H1 (cell line): ENCODE results near the gene KRTAP20-1. TPM values are rescaled to one million over a fixed set of nuclear protein-coding genes. Genes with fewer than 3 reads are reported as not detected.

Experiments
- EZH2 ChIP-seq: fragments of 200-600 bp; sonication (generic); IDR thresholded peaks from 2 replicates; pipeline ENCODE4 v1.7.1; 2012; ENCODE audit warnings: low read depth, mild to moderate bottlenecking, moderate library complexity, low read length, inconsistent platforms; ENCODE audit not compliant: severe bottlenecking
- FOSL1 ChIP-seq: IDR thresholded peaks from 2 replicates; pipeline ENCODE4 v1.6.1; 2011; ENCODE audit warnings: mild to moderate bottlenecking, low read depth, low read length, moderate library complexity; ENCODE audit not compliant: insufficient read depth
- GABPA ChIP-seq: IDR thresholded peaks from 2 replicates; pipeline ENCODE4 v1.6.1; 2011; ENCODE audit warnings: mild to moderate bottlenecking, low read length, moderate library complexity, borderline replicate concordance; ENCODE audit not compliant: insufficient read depth
- SP4 ChIP-seq: IDR thresholded peaks from 2 replicates; pipeline ENCODE4 v1.6.1; 2012; ENCODE audit warnings: low read length, inconsistent platforms
- polyA plus RNA-seq, 7 experiments: library from polyadenylated mRNA; depleted of rRNA in 3 of 7; stranded (reverse) in 5 of 7; unstranded in 2 of 7; fragments of >200 nt in 5 of 7; fragments of 200-250 nt in 2 of 7; gene quantifications; 1 replicate in 5 of 7; 2 replicates in 1 of 7; 4 replicates in 1 of 7; pipeline versions ENCODE4 v1.2.1 to v1.2.3, GENCODE V29; 2011 to 2013; ENCODE audit warnings: missing spikeins in 2 of 7, mixed read lengths in 2 of 7
- total RNA-seq: library from RNA; stranded (reverse); fragmentation: NEBNext Ultra II Directional; extraction: Animal tissue kit (Norgen Biotek cat#: 25700); gene quantifications from 2 replicates; pipeline ENCODE4 v1.2.1, GENCODE V29; 2021
- TF ChIP-seq, protein P1 (sequence below): fragments of 300-600 bp; sonication (generic); IDR thresholded peaks from 2 replicates; pipeline ENCODE4 v1.7.1; 2012; ENCODE audit warnings: low read length, moderate library complexity, mild to moderate bottlenecking, inconsistent platforms; ENCODE audit not compliant: insufficient replicate concordance
- TF ChIP-seq, protein P2 (sequence below): IDR thresholded peaks from 2 replicates; pipeline ENCODE4 v1.6.1; 2012; ENCODE audit warnings: low read length, inconsistent platforms

Gene KRTAP20-1
- total and polyA plus RNA-seq, 2 of the 8 experiments (the other 6 are each of a cell fraction or from before 2014, with no cell fraction given) = not detected

DNA sequence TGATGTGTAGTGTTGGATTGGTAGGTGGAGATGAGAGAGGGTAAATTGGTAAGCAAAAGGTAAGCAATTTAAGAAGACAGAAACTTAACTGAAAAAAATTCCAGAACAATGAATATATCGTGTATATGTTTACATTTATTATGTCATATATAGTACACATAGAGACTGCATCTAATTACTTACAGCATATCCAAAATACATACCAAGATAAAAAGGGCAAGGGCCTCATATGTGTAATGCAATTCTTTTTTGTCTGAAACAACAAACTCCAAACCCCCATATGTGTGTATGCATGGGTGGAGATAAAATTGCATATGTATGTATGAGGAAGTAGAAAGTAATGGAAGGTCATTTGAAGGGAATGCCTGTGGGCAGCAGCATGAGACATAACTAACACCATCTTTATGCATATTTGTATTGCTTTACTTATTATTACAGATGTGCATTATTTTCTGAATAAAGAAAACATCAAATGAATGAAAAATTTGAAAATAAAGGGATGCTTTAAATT is 30.7 kb downstream of the KRTAP20-1 start (continued):
- no peak for TF ChIP-seq SP4
- no peak for TF ChIP-seq EZH2
- TF ChIP-seq, protein P1, sequence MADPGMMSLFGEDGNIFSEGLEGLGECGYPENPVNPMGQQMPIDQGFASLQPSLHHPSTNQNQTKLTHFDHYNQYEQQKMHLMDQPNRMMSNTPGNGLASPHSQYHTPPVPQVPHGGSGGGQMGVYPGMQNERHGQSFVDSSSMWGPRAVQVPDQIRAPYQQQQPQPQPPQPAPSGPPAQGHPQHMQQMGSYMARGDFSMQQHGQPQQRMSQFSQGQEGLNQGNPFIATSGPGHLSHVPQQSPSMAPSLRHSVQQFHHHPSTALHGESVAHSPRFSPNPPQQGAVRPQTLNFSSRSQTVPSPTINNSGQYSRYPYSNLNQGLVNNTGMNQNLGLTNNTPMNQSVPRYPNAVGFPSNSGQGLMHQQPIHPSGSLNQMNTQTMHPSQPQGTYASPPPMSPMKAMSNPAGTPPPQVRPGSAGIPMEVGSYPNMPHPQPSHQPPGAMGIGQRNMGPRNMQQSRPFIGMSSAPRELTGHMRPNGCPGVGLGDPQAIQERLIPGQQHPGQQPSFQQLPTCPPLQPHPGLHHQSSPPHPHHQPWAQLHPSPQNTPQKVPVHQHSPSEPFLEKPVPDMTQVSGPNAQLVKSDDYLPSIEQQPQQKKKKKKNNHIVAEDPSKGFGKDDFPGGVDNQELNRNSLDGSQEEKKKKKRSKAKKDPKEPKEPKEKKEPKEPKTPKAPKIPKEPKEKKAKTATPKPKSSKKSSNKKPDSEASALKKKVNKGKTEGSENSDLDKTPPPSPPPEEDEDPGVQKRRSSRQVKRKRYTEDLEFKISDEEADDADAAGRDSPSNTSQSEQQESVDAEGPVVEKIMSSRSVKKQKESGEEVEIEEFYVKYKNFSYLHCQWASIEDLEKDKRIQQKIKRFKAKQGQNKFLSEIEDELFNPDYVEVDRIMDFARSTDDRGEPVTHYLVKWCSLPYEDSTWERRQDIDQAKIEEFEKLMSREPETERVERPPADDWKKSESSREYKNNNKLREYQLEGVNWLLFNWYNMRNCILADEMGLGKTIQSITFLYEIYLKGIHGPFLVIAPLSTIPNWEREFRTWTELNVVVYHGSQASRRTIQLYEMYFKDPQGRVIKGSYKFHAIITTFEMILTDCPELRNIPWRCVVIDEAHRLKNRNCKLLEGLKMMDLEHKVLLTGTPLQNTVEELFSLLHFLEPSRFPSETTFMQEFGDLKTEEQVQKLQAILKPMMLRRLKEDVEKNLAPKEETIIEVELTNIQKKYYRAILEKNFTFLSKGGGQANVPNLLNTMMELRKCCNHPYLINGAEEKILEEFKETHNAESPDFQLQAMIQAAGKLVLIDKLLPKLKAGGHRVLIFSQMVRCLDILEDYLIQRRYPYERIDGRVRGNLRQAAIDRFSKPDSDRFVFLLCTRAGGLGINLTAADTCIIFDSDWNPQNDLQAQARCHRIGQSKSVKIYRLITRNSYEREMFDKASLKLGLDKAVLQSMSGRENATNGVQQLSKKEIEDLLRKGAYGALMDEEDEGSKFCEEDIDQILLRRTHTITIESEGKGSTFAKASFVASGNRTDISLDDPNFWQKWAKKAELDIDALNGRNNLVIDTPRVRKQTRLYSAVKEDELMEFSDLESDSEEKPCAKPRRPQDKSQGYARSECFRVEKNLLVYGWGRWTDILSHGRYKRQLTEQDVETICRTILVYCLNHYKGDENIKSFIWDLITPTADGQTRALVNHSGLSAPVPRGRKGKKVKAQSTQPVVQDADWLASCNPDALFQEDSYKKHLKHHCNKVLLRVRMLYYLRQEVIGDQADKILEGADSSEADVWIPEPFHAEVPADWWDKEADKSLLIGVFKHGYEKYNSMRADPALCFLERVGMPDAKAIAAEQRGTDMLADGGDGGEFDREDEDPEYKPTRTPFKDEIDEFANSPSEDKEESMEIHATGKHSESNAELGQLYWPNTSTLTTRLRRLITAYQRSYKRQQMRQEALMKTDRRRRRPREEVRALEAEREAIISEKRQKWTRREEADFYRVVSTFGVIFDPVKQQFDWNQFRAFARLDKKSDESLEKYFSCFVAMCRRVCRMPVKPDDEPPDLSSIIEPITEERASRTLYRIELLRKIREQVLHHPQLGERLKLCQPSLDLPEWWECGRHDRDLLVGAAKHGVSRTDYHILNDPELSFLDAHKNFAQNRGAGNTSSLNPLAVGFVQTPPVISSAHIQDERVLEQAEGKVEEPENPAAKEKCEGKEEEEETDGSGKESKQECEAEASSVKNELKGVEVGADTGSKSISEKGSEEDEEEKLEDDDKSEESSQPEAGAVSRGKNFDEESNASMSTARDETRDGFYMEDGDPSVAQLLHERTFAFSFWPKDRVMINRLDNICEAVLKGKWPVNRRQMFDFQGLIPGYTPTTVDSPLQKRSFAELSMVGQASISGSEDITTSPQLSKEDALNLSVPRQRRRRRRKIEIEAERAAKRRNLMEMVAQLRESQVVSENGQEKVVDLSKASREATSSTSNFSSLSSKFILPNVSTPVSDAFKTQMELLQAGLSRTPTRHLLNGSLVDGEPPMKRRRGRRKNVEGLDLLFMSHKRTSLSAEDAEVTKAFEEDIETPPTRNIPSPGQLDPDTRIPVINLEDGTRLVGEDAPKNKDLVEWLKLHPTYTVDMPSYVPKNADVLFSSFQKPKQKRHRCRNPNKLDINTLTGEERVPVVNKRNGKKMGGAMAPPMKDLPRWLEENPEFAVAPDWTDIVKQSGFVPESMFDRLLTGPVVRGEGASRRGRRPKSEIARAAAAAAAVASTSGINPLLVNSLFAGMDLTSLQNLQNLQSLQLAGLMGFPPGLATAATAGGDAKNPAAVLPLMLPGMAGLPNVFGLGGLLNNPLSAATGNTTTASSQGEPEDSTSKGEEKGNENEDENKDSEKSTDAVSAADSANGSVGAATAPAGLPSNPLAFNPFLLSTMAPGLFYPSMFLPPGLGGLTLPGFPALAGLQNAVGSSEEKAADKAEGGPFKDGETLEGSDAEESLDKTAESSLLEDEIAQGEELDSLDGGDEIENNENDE = no peak
- no peak for TF ChIP-seq GABPA
- no peak for TF ChIP-seq FOSL1
- TF ChIP-seq, protein P2, sequence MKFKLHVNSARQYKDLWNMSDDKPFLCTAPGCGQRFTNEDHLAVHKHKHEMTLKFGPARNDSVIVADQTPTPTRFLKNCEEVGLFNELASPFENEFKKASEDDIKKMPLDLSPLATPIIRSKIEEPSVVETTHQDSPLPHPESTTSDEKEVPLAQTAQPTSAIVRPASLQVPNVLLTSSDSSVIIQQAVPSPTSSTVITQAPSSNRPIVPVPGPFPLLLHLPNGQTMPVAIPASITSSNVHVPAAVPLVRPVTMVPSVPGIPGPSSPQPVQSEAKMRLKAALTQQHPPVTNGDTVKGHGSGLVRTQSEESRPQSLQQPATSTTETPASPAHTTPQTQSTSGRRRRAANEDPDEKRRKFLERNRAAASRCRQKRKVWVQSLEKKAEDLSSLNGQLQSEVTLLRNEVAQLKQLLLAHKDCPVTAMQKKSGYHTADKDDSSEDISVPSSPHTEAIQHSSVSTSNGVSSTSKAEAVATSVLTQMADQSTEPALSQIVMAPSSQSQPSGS = no peak
